Ramos (cell line): ENCODE data around the gene ASPHD1.
"Not testable (repeated sequence)": the region's sequence is repeated elsewhere in the genome, so short reads cannot be mapped to it uniquely, and the experiment has no call there.

Experiments used
- in situ Hi-C: fragments of 300-500 bp; cut with MboI; formaldehyde crosslinking; loops from one replicate; pipeline ENCODE4 v1.14.3; 2022; ENCODE audit warnings: low sequenced_read_pairs; ENCODE audit not compliant: unreplicated experiment

The ASPHD1 gene

GRCh38 chr16:29900102-29900887 is at the start of gene ASPHD1:
TSS of gene ASPHD1 (plus strand) at chr16:29900488. CDS start at chr16:29900972, 484 bp downstream.
- in situ Hi-C loops: no loop called here

GRCh38 chr16:29850998-29851397 is 49.3 kb upstream of the ASPHD1 start:
- in situ Hi-C loops: no loop called here

GRCh38 chr16:29852654-29853053 is 47.6 kb upstream of the ASPHD1 start:
- in situ Hi-C loops: no loop called here

- in situ Hi-C loops: no loop called here
Observed at GRCh38 chr16:29854520-29855100, 45.7 kb upstream of the ASPHD1 start.

GRCh38 chr16:29857133-29857760 is 43.0 kb upstream of the ASPHD1 start:
- in situ Hi-C loops: no loop called here

GRCh38 chr16:29858149-29858849 is 42.0 kb upstream of the ASPHD1 start:
- in situ Hi-C loops: no loop called here

GRCh38 chr16:29858974-29859373 is 41.3 kb upstream of the ASPHD1 start:
- in situ Hi-C loops: no loop called here

GRCh38 chr16:29860218-29860617 is 40.1 kb upstream of the ASPHD1 start:
- in situ Hi-C loops: no loop called here

GRCh38 chr16:29862383-29862883 is 37.9 kb upstream of the ASPHD1 start:
- in situ Hi-C loops: no loop called here

- in situ Hi-C loops: no loop called here
Observed at GRCh38 chr16:29862884-29863668, 37.2 kb upstream of the ASPHD1 start, which contains the start of gene CDIPT. TSS of gene CDIPT (minus strand) at chr16:29863226. CDS start at chr16:29862857, 369 bp downstream.

GRCh38 chr16:29863669-29863984 is 36.7 kb upstream of the ASPHD1 start:
- in situ Hi-C loops: no loop called here

- in situ Hi-C loops: no loop called here
Observed at GRCh38 chr16:29864205-29864604, 36.1 kb upstream of the ASPHD1 start.

- in situ Hi-C loops: no loop called here
Observed at GRCh38 chr16:29868396-29869009, 31.8 kb upstream of the ASPHD1 start.

- in situ Hi-C loops: not testable (repeated sequence)
Observed at GRCh38 chr16:29869067-29869466, 31.2 kb upstream of the ASPHD1 start.

- in situ Hi-C loops: no loop called here
Observed at GRCh38 chr16:29871822-29872546, 28.3 kb upstream of the ASPHD1 start.

GRCh38 chr16:29873319-29873718 is 27.0 kb upstream of the ASPHD1 start:
- in situ Hi-C loops: no loop called here

- in situ Hi-C loops: no loop called here
Observed at GRCh38 chr16:29875206-29875605, 25.1 kb upstream of the ASPHD1 start.

- in situ Hi-C loops: no loop called here
Observed at GRCh38 chr16:29876217-29876593, 24.1 kb upstream of the ASPHD1 start.
